PC-9 (cell line): ENCODE measurements around the gene KRT9.

ENCODE experiments used
- EZH2 ChIP-seq: fragments of 200-600 bp; sonication (generic); IDR thresholded peaks from 2 replicates; pipeline ENCODE4 v1.8.0; 2017; ENCODE audit warnings: antibody characterized with exemption, low read depth
- TF ChIP-seq, protein P1 (sequence below): fragments of 200-600 bp; sonication (generic); conservative IDR thresholded peaks from 2 replicates; pipeline ENCODE4 v1.6.1; 2017; ENCODE audit warnings: mixed run types, antibody characterized with exemption, mild to moderate bottlenecking, moderate library complexity

GRCh38 chr17:41565338-41565737 is 6.5 kb downstream of the KRT9 start:
- TF ChIP-seq, protein P1, sequence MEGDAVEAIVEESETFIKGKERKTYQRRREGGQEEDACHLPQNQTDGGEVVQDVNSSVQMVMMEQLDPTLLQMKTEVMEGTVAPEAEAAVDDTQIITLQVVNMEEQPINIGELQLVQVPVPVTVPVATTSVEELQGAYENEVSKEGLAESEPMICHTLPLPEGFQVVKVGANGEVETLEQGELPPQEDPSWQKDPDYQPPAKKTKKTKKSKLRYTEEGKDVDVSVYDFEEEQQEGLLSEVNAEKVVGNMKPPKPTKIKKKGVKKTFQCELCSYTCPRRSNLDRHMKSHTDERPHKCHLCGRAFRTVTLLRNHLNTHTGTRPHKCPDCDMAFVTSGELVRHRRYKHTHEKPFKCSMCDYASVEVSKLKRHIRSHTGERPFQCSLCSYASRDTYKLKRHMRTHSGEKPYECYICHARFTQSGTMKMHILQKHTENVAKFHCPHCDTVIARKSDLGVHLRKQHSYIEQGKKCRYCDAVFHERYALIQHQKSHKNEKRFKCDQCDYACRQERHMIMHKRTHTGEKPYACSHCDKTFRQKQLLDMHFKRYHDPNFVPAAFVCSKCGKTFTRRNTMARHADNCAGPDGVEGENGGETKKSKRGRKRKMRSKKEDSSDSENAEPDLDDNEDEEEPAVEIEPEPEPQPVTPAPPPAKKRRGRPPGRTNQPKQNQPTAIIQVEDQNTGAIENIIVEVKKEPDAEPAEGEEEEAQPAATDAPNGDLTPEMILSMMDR, result no peak
- TF ChIP-seq EZH2, result no peak
